ENCODE results near the gene COPS2.
"Not testable (repeated sequence)": the region's sequence is repeated elsewhere in the genome, so short reads cannot be mapped to it uniquely, and the experiment has no call there.

The COPS2 gene

GRCh38 chr15:49103002-49103401 lies 52.4 kb downstream of the COPS2 start:
- DNase-seq (ENCODE audit: low read depth in 2 of 2), result no peak

GRCh38 chr15:49101536-49101935 lies 53.9 kb downstream of the COPS2 start:
- DNase-seq (ENCODE audit: low read depth in 2 of 2), result no peak

GRCh38 chr15:49096090-49096750 lies 59.2 kb downstream of the COPS2 start:
- DNase-seq (ENCODE audit: low read depth in 2 of 2), result no peak

DNA sequence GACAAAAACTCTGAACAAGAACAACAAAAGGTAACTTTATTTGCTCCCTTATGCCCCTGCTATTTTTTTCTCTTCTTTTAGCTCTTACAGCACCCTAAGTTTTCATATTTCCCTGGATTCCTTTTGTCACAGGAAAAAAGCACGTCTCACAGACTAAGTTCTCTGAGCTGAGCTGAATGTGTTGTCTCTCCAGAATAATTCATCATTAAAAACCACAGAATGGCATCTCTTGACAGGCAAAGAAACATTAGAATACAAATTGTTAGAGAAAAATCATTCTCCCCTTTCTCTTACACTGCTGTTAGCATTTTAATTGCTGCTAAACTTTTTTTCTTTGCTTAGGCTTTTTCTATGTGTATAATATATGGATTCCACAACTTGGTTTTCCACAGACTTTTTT lies 60.5 kb downstream of the COPS2 start:
- DNase-seq (ENCODE audit: low read depth in 2 of 2), result no peak

GRCh38 chr15:49093252-49094105 lies 61.9 kb downstream of the COPS2 start:
- DNase-seq (ENCODE audit: low read depth in 2 of 2), result no peak

GRCh38 chr15:49088996-49089395 lies 66.4 kb downstream of the COPS2 start:
- no peak for DNase-seq (ENCODE audit: low read depth in 2 of 2)

GRCh38 chr15:49085696-49086459 lies 69.5 kb downstream of the COPS2 start:
- DNase-seq (ENCODE audit: low read depth in 2 of 2), result no peak

- DNase-seq (ENCODE audit: low read depth in 2 of 2), result no peak
These were observed 71.2 kb downstream of the COPS2 start for GRCh38 chr15:49084285-49084570.

DNA sequence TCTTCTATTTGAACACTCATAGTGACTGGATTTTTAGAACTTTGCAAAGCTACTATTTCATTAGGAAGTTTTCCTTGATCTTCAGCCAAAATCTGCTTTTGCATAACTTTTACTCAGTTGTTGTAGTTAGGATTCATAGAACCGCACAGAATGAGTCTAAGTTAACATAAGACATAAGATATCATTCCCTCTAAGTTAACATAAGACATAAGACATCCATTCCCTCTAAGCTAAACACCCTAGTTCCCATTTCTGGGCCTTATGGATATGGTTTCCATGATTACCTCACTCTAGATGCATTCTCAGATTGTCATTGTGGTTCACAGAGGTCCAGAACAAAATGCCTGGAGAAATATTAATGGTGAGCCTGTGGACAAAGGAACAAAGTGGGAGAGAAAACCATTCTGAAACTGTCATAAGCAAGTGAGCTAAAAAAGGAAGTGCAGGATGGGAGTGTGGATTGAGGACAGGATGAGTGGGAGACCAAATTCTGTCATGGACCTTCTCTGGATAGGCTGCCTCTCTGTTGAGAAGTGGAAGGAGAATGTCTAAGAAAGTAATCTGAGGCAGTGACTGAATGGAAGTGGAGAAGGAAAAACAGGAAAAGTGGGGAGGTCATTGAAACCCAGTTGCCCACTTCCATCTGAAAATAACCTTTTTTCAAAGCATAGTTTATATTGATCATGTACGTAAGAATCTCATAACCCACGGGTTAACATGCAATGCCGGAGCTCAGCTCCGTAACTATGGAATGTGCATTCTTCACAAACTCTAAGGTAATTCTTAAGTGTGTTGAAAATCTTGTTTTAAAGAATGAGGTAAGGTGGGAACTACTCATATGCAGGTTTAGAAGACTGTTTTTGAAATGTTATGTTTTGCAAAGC lies 71.8 kb downstream of the COPS2 start:
- DNase-seq (ENCODE audit: low read depth in 2 of 2), result peak; percentile 44 to 55

DNA sequence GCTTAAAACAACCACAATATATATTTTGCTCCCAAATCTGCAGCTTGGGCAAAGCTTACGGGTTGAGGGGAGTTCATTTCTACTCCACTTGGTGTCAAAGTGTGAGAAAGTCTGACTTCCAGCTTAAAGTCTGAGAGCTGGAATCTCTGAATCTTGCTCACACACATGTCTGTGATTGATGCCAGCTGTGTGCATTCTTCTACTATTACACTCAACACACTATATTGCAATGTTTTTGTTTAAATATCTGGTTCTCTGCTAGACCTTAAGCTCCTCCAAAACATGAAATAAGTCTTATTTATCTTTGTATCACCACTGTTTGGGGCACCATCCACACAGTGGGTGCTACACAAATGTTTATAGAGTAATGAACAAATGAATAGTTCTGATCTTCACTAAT lies 72.4 kb downstream of the COPS2 start:
- DNase-seq (ENCODE audit: low read depth in 2 of 2), result peak; percentile 71 to 78

- no peak for DNase-seq (ENCODE audit: low read depth in 2 of 2)
These were observed 75.9 kb downstream of the COPS2 start for GRCh38 chr15:49079340-49080039.

- DNase-seq (ENCODE audit: low read depth in 2 of 2), result no peak
These were observed 79.5 kb downstream of the COPS2 start for GRCh38 chr15:49075881-49076280.

GRCh38 chr15:49074589-49075287 lies 80.7 kb downstream of the COPS2 start:
- not testable (repeated sequence) for DNase-seq (ENCODE audit: low read depth in 2 of 2)
